Neuronal stem cell (in vitro differentiated cells): ENCODE results near the gene FCHSD1.

ENCODE experiments used
- DNase-seq: peaks from one replicate; pipeline ENCODE4 v3.0.0-alpha.2; 2013; ENCODE audit warnings: low spot score
- H2AFZ ChIP-seq: one replicate; pipeline ENCODE4 v1.6.1; 2013; ENCODE audit warnings: mild to moderate bottlenecking, low read length, inconsistent platforms
- H2AK5ac ChIP-seq: 2 replicates; pipeline ENCODE4 v1.6.1; 2013; ENCODE audit warnings: low read depth, mild to moderate bottlenecking, inconsistent platforms, low read length, moderate library complexity, mixed read lengths
- H2BK120ac ChIP-seq: 2 replicates; pipeline ENCODE4 v1.6.1; 2013; ENCODE audit warnings: low read depth, mild to moderate bottlenecking, inconsistent platforms, low read length, moderate library complexity, mixed read lengths
- H2BK12ac ChIP-seq: one replicate; pipeline ENCODE4 v1.6.1; 2013; ENCODE audit warnings: low read length, inconsistent platforms
- H2BK15ac ChIP-seq: 2 replicates; pipeline ENCODE4 v1.6.1; 2013; ENCODE audit warnings: mild to moderate bottlenecking, low read length, inconsistent platforms, mixed read lengths
- H2BK5ac ChIP-seq: one replicate; pipeline ENCODE4 v1.6.1; 2013; ENCODE audit warnings: inconsistent platforms, mild to moderate bottlenecking, low read length, moderate library complexity
- H3K14ac ChIP-seq: one replicate; pipeline ENCODE4 v1.6.1; 2013; ENCODE audit warnings: low read length, inconsistent platforms
- H3K18ac ChIP-seq: 2 replicates; pipeline ENCODE4 v1.6.1; 2013; ENCODE audit warnings: low read length, inconsistent platforms
- H3K23ac ChIP-seq: 2 replicates; pipeline ENCODE4 v1.6.1; 2013; ENCODE audit warnings: low read depth, mild to moderate bottlenecking, mixed read lengths, low read length, inconsistent platforms; ENCODE audit not compliant: poor library complexity
- H3K27ac ChIP-seq: replicated peaks from 3 replicates; pipeline ENCODE4 v1.5.1; 2013; ENCODE audit warnings: low read length, inconsistent platforms
- H3K27me3 ChIP-seq, 3 experiments: 2 replicates each; pipeline ENCODE4 v1.6.1; 2013; ENCODE audit warnings: low read length in 3 of 3, mild to moderate bottlenecking in 2 of 3, inconsistent platforms in 1 of 3, low read depth in 1 of 3, mixed read lengths in 1 of 3, moderate library complexity in 1 of 3; ENCODE audit not compliant: control insufficient read depth in 3 of 3, insufficient read depth in 3 of 3
- H3K36me3 ChIP-seq, 2 donors: replicated peaks in 1 of 2; 2 replicates each; pipeline ENCODE4 v1.6.1; 2013; ENCODE audit warnings: low read length in 2 of 2; ENCODE audit not compliant: control insufficient read depth in 2 of 2, insufficient read depth in 2 of 2
- H3K4ac ChIP-seq: 2 replicates; pipeline ENCODE4 v1.6.1; 2013; ENCODE audit warnings: inconsistent platforms, mild to moderate bottlenecking, low read length, moderate library complexity
- H3K4me1 ChIP-seq, 2 donors: 1 replicate in 1 of 2; 2 replicates in 1 of 2; pipeline ENCODE4 v1.6.1; 2013; ENCODE audit warnings: low read length in 2 of 2, low read depth in 1 of 2; ENCODE audit not compliant: control insufficient read depth in 2 of 2, insufficient read depth in 1 of 2
- H3K4me2 ChIP-seq: one replicate; pipeline ENCODE4 v1.6.1; 2013; ENCODE audit warnings: mild to moderate bottlenecking, low read length, inconsistent platforms; ENCODE audit not compliant: insufficient read depth, poor library complexity, severe bottlenecking
- H3K4me3 ChIP-seq, 2 donors: 2 replicates each; pipeline ENCODE4 v1.5.1; 2013; ENCODE audit warnings: low read length in 2 of 2, mild to moderate bottlenecking in 2 of 2, inconsistent platforms in 1 of 2, moderate library complexity in 1 of 2
- H3K79me1 ChIP-seq: one replicate; pipeline ENCODE4 v1.6.1; 2013; ENCODE audit warnings: low read depth, mild to moderate bottlenecking, inconsistent platforms, low read length, moderate library complexity
- H3K9ac ChIP-seq: one replicate; pipeline ENCODE4 v1.6.1; 2013; ENCODE audit warnings: mild to moderate bottlenecking, low read depth, low read length, inconsistent platforms; ENCODE audit not compliant: poor library complexity
- H3K9me3 ChIP-seq, 2 donors: replicated peaks in 1 of 2; 2 replicates each; pipeline versions ENCODE3 to v1.6.1; 2013; ENCODE audit warnings: low read length in 2 of 2, mild to moderate bottlenecking in 2 of 2, inconsistent platforms in 1 of 2, low read depth in 1 of 2, mixed read lengths in 1 of 2, moderate library complexity in 1 of 2; ENCODE audit not compliant: control insufficient read depth in 2 of 2, insufficient read depth in 1 of 2
- H4K8ac ChIP-seq: one replicate; pipeline ENCODE4 v1.6.1; 2013; ENCODE audit warnings: low read depth, mild to moderate bottlenecking, inconsistent platforms, low read length, moderate library complexity
- H4K91ac ChIP-seq: one replicate; pipeline ENCODE4 v1.6.1; 2013; ENCODE audit warnings: low read length, low read depth, mild to moderate bottlenecking, inconsistent platforms; ENCODE audit not compliant: poor library complexity
- WGBS, 2 donors: extraction: QIAGEN DNeasy Blood & Tissue Kit; methylation state at CpG; one replicate each; pipeline ENCODE4 v1.1.7; 2013; ENCODE audit warnings: missing lambda C conversion rate in 2 of 2, mixed read lengths in 1 of 2; ENCODE audit not compliant: insufficient read length in 2 of 2, insufficient replicate concordance in 1 of 2; ENCODE audit errors: extremely low coverage in 2 of 2; 5-methylcytosine and 5-hydroxymethylcytosine counted together

FCHSD1 gene

GRCh38 chr5:141636106-141636412, 15.2 kb downstream of the FCHSD1 start:
- peak overlapping the region; percentile 92 for H3K18ac ChIP-seq
- H3K4me2 ChIP-seq, result peak overlapping the region; percentile 76
- no peak overlapping the region for H4K91ac ChIP-seq
- H3K9ac ChIP-seq, result peak overlapping the region; percentile 98
- H3K27ac ChIP-seq, result no peak overlapping the region
- H3K27me3 ChIP-seq, result peaks cover 0 to 11% (median 4%) of the 10 kb centered on the region in 3 experiments
- peak overlapping the region; percentile 87 for H2AK5ac ChIP-seq
- H3K9me3 ChIP-seq, result peaks cover 0 to 2% of the 10 kb centered on the region in 2 donors
- DNase-seq, result no peak
- no CpG with 5 or more reads among the region's 4 CpGs for WGBS, 2 donors
- peak overlapping the region; percentile 96 for H3K23ac ChIP-seq
- peak overlapping the region; percentile 98 to 100 for H3K4me3 ChIP-seq
- H3K36me3 ChIP-seq, result peaks cover 5 to 53% of the 10 kb centered on the region in 2 donors
- H4K8ac ChIP-seq, result no peak overlapping the region
- H2BK15ac ChIP-seq, result no peak overlapping the region
- no peak overlapping the region for H2BK12ac ChIP-seq
- peak overlapping the region; percentile 45 for H2BK5ac ChIP-seq
- H2AFZ ChIP-seq, result peak overlapping the region; percentile 100
- H2BK120ac ChIP-seq, result no peak overlapping the region
- H3K14ac ChIP-seq, result no peak overlapping the region
- no peak overlapping the region for H3K4ac ChIP-seq
- peaks cover 14 to 16% of the 10 kb centered on the region in 2 donors for H3K4me1 ChIP-seq
- H3K79me1 ChIP-seq, result peaks cover 10% of the 10 kb centered on the region

GRCh38 chr5:141635646-141636045, 15.6 kb downstream of the FCHSD1 start:
- no peak overlapping the region for H2AFZ ChIP-seq
- no peak overlapping the region for H3K27ac ChIP-seq
- peaks cover 5 to 53% of the 10 kb centered on the region in 2 donors for H3K36me3 ChIP-seq
- no peak overlapping the region for H2BK12ac ChIP-seq
- no peak overlapping the region for H3K23ac ChIP-seq
- no peak overlapping the region for H2AK5ac ChIP-seq
- H2BK15ac ChIP-seq, result no peak overlapping the region
- peak overlapping the region in 1 of 2 donors; percentile 100 for H3K4me3 ChIP-seq
- no CpG with 5 or more reads among the region's 7 CpGs for WGBS, 2 donors
- no peak overlapping the region for H2BK120ac ChIP-seq
- no peak overlapping the region for H3K4ac ChIP-seq
- H3K79me1 ChIP-seq, result peaks cover 10% of the 10 kb centered on the region
- no peak for DNase-seq
- no peak overlapping the region for H4K91ac ChIP-seq
- H4K8ac ChIP-seq, result no peak overlapping the region
- no peak overlapping the region for H3K4me2 ChIP-seq
- H2BK5ac ChIP-seq, result no peak overlapping the region
- H3K4me1 ChIP-seq, result peaks cover 14 to 16% of the 10 kb centered on the region in 2 donors
- no peak overlapping the region for H3K18ac ChIP-seq
- H3K27me3 ChIP-seq, result peaks cover 0 to 11% (median 4%) of the 10 kb centered on the region in 3 experiments
- H3K9ac ChIP-seq, result no peak overlapping the region
- peaks cover 0 to 2% of the 10 kb centered on the region in 2 donors for H3K9me3 ChIP-seq
- no peak overlapping the region for H3K14ac ChIP-seq

- no peak overlapping the region for H2BK120ac ChIP-seq
- H3K4me2 ChIP-seq, result no peak overlapping the region
- peaks cover 10% of the 10 kb centered on the region for H3K79me1 ChIP-seq
- no peak overlapping the region for H3K4me3 ChIP-seq
- H2AFZ ChIP-seq, result no peak overlapping the region
- no peak overlapping the region for H3K23ac ChIP-seq
- no peak overlapping the region for H3K4ac ChIP-seq
- H3K27ac ChIP-seq, result no peak overlapping the region
- H3K27me3 ChIP-seq, result peaks cover 0 to 11% (median 4%) of the 10 kb centered on the region in 3 experiments
- WGBS, 2 donors, result no CpG with 5 or more reads among the region's 6 CpGs
- no peak overlapping the region for H2BK5ac ChIP-seq
- H4K91ac ChIP-seq, result no peak overlapping the region
- peaks cover 6 to 56% of the 10 kb centered on the region in 2 donors for H3K36me3 ChIP-seq
- H2AK5ac ChIP-seq, result no peak overlapping the region
- H3K9ac ChIP-seq, result no peak overlapping the region
- no peak for DNase-seq
- H3K4me1 ChIP-seq, result peaks cover 14 to 16% of the 10 kb centered on the region in 2 donors
- peaks cover 0 to 2% of the 10 kb centered on the region in 2 donors for H3K9me3 ChIP-seq
- no peak overlapping the region for H4K8ac ChIP-seq
- no peak overlapping the region for H3K14ac ChIP-seq
- H2BK12ac ChIP-seq, result no peak overlapping the region
- no peak overlapping the region for H2BK15ac ChIP-seq
- H3K18ac ChIP-seq, result no peak overlapping the region
These were observed 16.5 kb downstream of the FCHSD1 start for GRCh38 chr5:141634720-141635119.

- no peak overlapping the region for H2AFZ ChIP-seq
- peaks cover 11 to 61% of the 10 kb centered on the region in 2 donors for H3K36me3 ChIP-seq
- no peak overlapping the region for H3K4me3 ChIP-seq
- no peak overlapping the region for H2AK5ac ChIP-seq
- no peak overlapping the region for H3K4me2 ChIP-seq
- H2BK15ac ChIP-seq, result no peak overlapping the region
- H3K9me3 ChIP-seq, result peaks cover 0 to 2% of the 10 kb centered on the region in 2 donors
- peaks cover 0 to 11% (median 4%) of the 10 kb centered on the region in 3 experiments for H3K27me3 ChIP-seq
- peaks cover 14 to 16% of the 10 kb centered on the region in 2 donors for H3K4me1 ChIP-seq
- H3K27ac ChIP-seq, result no peak overlapping the region
- no peak for DNase-seq
- H3K79me1 ChIP-seq, result peaks cover 10% of the 10 kb centered on the region
- H3K23ac ChIP-seq, result no peak overlapping the region
- H3K18ac ChIP-seq, result no peak overlapping the region
- WGBS, 2 donors, result 100% methylated on average over 1 of the region's 5 CpGs; no CpG with 5 or more reads in 1 of the 2 donors
- no peak overlapping the region for H3K9ac ChIP-seq
- no peak overlapping the region for H3K14ac ChIP-seq
- no peak overlapping the region for H2BK120ac ChIP-seq
- H4K91ac ChIP-seq, result no peak overlapping the region
- H2BK12ac ChIP-seq, result no peak overlapping the region
- H4K8ac ChIP-seq, result no peak overlapping the region
- H2BK5ac ChIP-seq, result no peak overlapping the region
- H3K4ac ChIP-seq, result no peak overlapping the region
These were observed 17.2 kb downstream of the FCHSD1 start for GRCh38 chr5:141633871-141634561.
